ENCODE data around the gene PITPNC1. TPM values are rescaled to one million over a fixed set of nuclear protein-coding genes. Genes with fewer than 3 reads are reported as not detected.

Gene PITPNC1
- total RNA-seq, 1 donor from 2014 or later, result 12.4 TPM

DNA sequence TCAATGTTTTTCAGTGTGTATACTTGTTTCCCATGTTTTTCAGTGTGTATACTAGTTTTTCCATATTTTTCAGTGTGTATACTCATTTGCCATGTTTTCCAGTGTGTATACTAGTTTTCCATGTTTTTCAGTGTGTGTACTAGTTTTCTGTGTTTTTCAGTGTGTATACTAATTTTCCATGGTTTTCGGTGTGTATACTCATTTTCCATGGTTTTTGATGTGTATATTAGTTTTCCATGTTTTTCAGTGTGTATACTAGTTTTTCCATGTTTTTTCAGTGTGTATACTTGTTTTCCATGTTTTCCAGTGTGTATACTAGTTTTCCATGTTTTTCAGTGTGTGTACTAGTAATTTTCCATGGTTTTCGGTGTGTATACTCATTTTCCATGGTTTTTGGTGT, 188.0 kb downstream of the PITPNC1 start:
- H3K4me1 Mint-ChIP-seq (ENCODE audit: low read depth, unreplicated experiment), result peaks cover 19% of the 10 kb centered on the region
- FAIRE-seq, result no peak
- Histone ChIP-seq H3K36me3 (ENCODE audit: insufficient read depth, low read length) (no peaks in the 10 kb centered on the region), H3K79me2 (ENCODE audit: insufficient read depth, low read length) (no peaks in the 10 kb centered on the region), H2AFZ (ENCODE audit: low read depth, low read length) (no peak overlapping the region), H3K4me2 (ENCODE audit: low read length) (no peak overlapping the region), H3K4me1 (ENCODE audit: insufficient read depth, low read length) (no peaks in the 10 kb centered on the region), H3K4me3 (ENCODE audit: insufficient read depth, low read depth, low read length) (no peak overlapping the region), H3K9ac (ENCODE audit: low read length) (no peak overlapping the region), H4K20me1 (ENCODE audit: insufficient read depth, low read length) (no peaks in the 10 kb centered on the region), H3K27ac (ENCODE audit: low read depth, low read length) (no peak overlapping the region), H3K9me3 (ENCODE audit: insufficient read depth, low read depth, low read length) (no peaks in the 10 kb centered on the region), H3K27me3 (ENCODE audit: insufficient read depth, low read length) (no peaks in the 10 kb centered on the region)
- no peaks in the 10 kb centered on the region for H3K27me3 Mint-ChIP-seq (ENCODE audit: low read depth, unreplicated experiment)
- TF ChIP-seq EZH2 (IDR thresholded peaks at IDR 0.05; ENCODE audit: insufficient read depth, low read length) (no peak), CTCF (IDR thresholded peaks at IDR 0.05; ENCODE audit: insufficient read depth, low read depth, low read length) (no peak)
- H3K36me3 Mint-ChIP-seq (ENCODE audit: low read depth, unreplicated experiment), result no peaks in the 10 kb centered on the region
- no peak overlapping the region for H3K27ac Mint-ChIP-seq (ENCODE audit: unreplicated experiment)
- no peak overlapping the region for H3K4me3 Mint-ChIP-seq (ENCODE audit: unreplicated experiment)
- no peak for DNase-seq (ENCODE audit: low read depth)
- no peaks in the 10 kb centered on the region for H3K9me3 Mint-ChIP-seq (ENCODE audit: unreplicated experiment)

- no peak overlapping the region for H3K27ac Mint-ChIP-seq (ENCODE audit: unreplicated experiment)
- Histone ChIP-seq H3K79me2 (ENCODE audit: insufficient read depth, low read length) (no peaks in the 10 kb centered on the region), H3K9ac (ENCODE audit: low read length) (no peak overlapping the region), H2AFZ (ENCODE audit: low read depth, low read length) (no peak overlapping the region), H3K27ac (ENCODE audit: low read depth, low read length) (no peak overlapping the region), H3K4me1 (ENCODE audit: insufficient read depth, low read length) (no peaks in the 10 kb centered on the region), H3K4me2 (ENCODE audit: low read length) (no peak overlapping the region), H3K9me3 (ENCODE audit: insufficient read depth, low read depth, low read length) (no peaks in the 10 kb centered on the region), H3K4me3 (ENCODE audit: insufficient read depth, low read depth, low read length) (no peak overlapping the region), H4K20me1 (ENCODE audit: insufficient read depth, low read length) (no peaks in the 10 kb centered on the region), H3K27me3 (ENCODE audit: insufficient read depth, low read length) (no peaks in the 10 kb centered on the region), H3K36me3 (ENCODE audit: insufficient read depth, low read length) (no peaks in the 10 kb centered on the region)
- TF ChIP-seq CTCF (IDR thresholded peaks at IDR 0.05; ENCODE audit: insufficient read depth, low read depth, low read length) (no peak), EZH2 (IDR thresholded peaks at IDR 0.05; ENCODE audit: insufficient read depth, low read length) (no peak)
- H3K36me3 Mint-ChIP-seq (ENCODE audit: low read depth, unreplicated experiment), result peaks cover 3% of the 10 kb centered on the region
- DNase-seq (ENCODE audit: low read depth) (no peak), FAIRE-seq (no peak)
- H3K9me3 Mint-ChIP-seq (ENCODE audit: unreplicated experiment), result no peaks in the 10 kb centered on the region
- no peak overlapping the region for H3K4me3 Mint-ChIP-seq (ENCODE audit: unreplicated experiment)
- H3K4me1 Mint-ChIP-seq (ENCODE audit: low read depth, unreplicated experiment), result peaks cover 22% of the 10 kb centered on the region
- no peaks in the 10 kb centered on the region for H3K27me3 Mint-ChIP-seq (ENCODE audit: low read depth, unreplicated experiment)
Observed at GRCh38 chr17:67566656-67567055, 189.6 kb downstream of the PITPNC1 start.

DNA sequence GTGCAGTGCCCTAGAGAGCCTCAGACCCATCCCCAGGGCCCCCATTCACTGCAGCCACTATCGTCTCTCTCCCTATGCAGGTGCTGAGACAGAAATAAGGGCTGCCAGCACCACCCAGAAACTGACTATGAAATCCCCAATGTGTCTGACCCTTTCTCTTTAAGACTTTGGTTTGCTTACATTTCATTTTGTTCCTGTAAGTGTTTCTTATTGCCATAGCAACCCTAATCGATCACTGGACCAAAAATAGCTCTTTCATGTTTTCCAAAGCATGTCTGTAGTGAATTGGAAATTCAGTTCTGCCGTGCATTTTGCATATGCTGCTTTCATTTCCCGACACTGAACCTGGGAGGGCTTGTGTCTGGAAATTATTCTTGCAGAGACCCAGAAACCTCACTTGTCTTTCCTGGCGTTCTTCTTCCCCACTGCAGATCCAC, 192.0 kb downstream of the PITPNC1 start:
- Histone ChIP-seq H3K36me3 (ENCODE audit: insufficient read depth, low read length) (no peaks in the 10 kb centered on the region), H3K9ac (ENCODE audit: low read length) (no peak overlapping the region), H3K4me1 (ENCODE audit: insufficient read depth, low read length) (no peaks in the 10 kb centered on the region), H3K4me3 (ENCODE audit: insufficient read depth, low read depth, low read length) (no peak overlapping the region), H3K9me3 (ENCODE audit: insufficient read depth, low read depth, low read length) (no peaks in the 10 kb centered on the region), H3K27me3 (ENCODE audit: insufficient read depth, low read length) (no peaks in the 10 kb centered on the region), H3K27ac (ENCODE audit: low read depth, low read length) (no peak overlapping the region), H2AFZ (ENCODE audit: low read depth, low read length) (no peak overlapping the region), H4K20me1 (ENCODE audit: insufficient read depth, low read length) (no peaks in the 10 kb centered on the region), H3K79me2 (ENCODE audit: insufficient read depth, low read length) (no peaks in the 10 kb centered on the region), H3K4me2 (ENCODE audit: low read length) (no peak overlapping the region)
- Mint-ChIP-seq H3K9me3 (ENCODE audit: unreplicated experiment) (no peaks in the 10 kb centered on the region), H3K36me3 (ENCODE audit: low read depth, unreplicated experiment) (peaks cover 5% of the 10 kb centered on the region), H3K27ac (ENCODE audit: unreplicated experiment) (no peak overlapping the region), H3K4me1 (ENCODE audit: low read depth, unreplicated experiment) (peaks cover 15% of the 10 kb centered on the region), H3K27me3 (ENCODE audit: low read depth, unreplicated experiment) (no peaks in the 10 kb centered on the region), H3K4me3 (ENCODE audit: unreplicated experiment) (no peak overlapping the region)
- TF ChIP-seq EZH2 (IDR thresholded peaks at IDR 0.05; ENCODE audit: insufficient read depth, low read length), result no peak
- no peak for TF ChIP-seq CTCF (IDR thresholded peaks at IDR 0.05; ENCODE audit: insufficient read depth, low read depth, low read length)
- DNase-seq (ENCODE audit: low read depth) (no peak), FAIRE-seq (no peak)
